Mesothelial cell of epicardium (in vitro differentiated cells): ENCODE measurements around the gene IFT122. TPM values are rescaled to one million over a fixed set of nuclear protein-coding genes. Genes with fewer than 3 reads are reported as not detected.

Source experiments
- DNase-seq, 2 experiments: peaks; one replicate each; pipeline ENCODE4 v3.0.0; 2021; ENCODE audit warnings: low spot score in 2 of 2; ENCODE audit not compliant: unreplicated experiment in 2 of 2
- H3K27ac Mint-ChIP-seq: 2 replicates; pipeline ENCODE4 v1.8.0; 2021; ENCODE audit warnings: mixed read lengths
- H3K27me3 Mint-ChIP-seq: 2 replicates; pipeline ENCODE4 v1.8.0; 2021; ENCODE audit warnings: low read depth, mixed read lengths
- H3K36me3 Mint-ChIP-seq: 2 replicates; pipeline ENCODE4 v1.8.0; 2021; ENCODE audit warnings: mixed read lengths
- H3K4me1 Mint-ChIP-seq: 2 replicates; pipeline ENCODE4 v1.8.0; 2021; ENCODE audit warnings: mixed read lengths
- H3K4me3 Mint-ChIP-seq: 2 replicates; pipeline ENCODE4 v1.8.0; 2021; ENCODE audit warnings: mild to moderate bottlenecking, moderate library complexity, mixed read lengths
- H3K9me3 Mint-ChIP-seq: 2 replicates; pipeline ENCODE4 v1.8.0; 2021; ENCODE audit warnings: mixed read lengths
- total RNA-seq: library from RNA; stranded (reverse); gene quantifications from 3 replicates; pipeline ENCODE4 v1.2.1, GENCODE V29; 2021
- TF ChIP-seq, protein P1 (sequence below): fragments of 200-600 bp; sonication (generic); IDR thresholded peaks from one replicate; pipeline ENCODE4 v1.5.0; 2021; ENCODE audit warnings: antibody characterized with exemption; ENCODE audit not compliant: unreplicated experiment

The IFT122 gene
- total RNA-seq, 1 donor from 2014 or later = 48.0 TPM

GRCh38 chr3:129469026-129469425 is 29.0 kb downstream of the IFT122 start:
- Mint-ChIP-seq H3K9me3 (no peaks in the 10 kb centered on the region), H3K27me3 (no peaks in the 10 kb centered on the region), H3K36me3 (peaks cover 20% of the 10 kb centered on the region), H3K4me3 (no peak overlapping the region), H3K27ac (no peak overlapping the region), H3K4me1 (no peaks in the 10 kb centered on the region)
- TF ChIP-seq, protein P1, sequence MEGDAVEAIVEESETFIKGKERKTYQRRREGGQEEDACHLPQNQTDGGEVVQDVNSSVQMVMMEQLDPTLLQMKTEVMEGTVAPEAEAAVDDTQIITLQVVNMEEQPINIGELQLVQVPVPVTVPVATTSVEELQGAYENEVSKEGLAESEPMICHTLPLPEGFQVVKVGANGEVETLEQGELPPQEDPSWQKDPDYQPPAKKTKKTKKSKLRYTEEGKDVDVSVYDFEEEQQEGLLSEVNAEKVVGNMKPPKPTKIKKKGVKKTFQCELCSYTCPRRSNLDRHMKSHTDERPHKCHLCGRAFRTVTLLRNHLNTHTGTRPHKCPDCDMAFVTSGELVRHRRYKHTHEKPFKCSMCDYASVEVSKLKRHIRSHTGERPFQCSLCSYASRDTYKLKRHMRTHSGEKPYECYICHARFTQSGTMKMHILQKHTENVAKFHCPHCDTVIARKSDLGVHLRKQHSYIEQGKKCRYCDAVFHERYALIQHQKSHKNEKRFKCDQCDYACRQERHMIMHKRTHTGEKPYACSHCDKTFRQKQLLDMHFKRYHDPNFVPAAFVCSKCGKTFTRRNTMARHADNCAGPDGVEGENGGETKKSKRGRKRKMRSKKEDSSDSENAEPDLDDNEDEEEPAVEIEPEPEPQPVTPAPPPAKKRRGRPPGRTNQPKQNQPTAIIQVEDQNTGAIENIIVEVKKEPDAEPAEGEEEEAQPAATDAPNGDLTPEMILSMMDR = no peak
- no peak for DNase-seq

DNA sequence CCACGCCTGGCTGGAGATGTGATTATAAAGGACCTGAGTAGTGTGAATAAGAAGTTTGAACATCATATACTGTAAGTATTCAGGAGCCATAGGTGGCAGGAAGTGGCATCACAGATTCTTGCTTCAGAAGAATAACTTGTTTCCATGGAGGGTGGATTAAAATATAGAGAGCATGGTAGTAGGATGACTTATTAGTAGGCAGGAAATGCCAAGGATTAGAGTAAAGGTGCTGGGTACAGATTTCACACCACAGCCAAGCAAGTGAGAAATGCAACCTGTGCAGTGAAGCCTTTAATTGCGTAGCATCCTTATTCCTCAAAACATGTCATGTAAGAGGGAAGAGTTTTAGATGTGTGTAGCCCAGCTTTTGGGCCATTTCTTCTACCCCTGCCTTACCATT is 30.8 kb downstream of the IFT122 start:
- peaks cover 18% of the 10 kb centered on the region for H3K36me3 Mint-ChIP-seq
- TF ChIP-seq, protein P1 = no peak
- no peak overlapping the region for H3K27ac Mint-ChIP-seq
- H3K4me3 Mint-ChIP-seq = no peak overlapping the region
- H3K9me3 Mint-ChIP-seq = no peaks in the 10 kb centered on the region
- no peaks in the 10 kb centered on the region for H3K4me1 Mint-ChIP-seq
- H3K27me3 Mint-ChIP-seq = no peaks in the 10 kb centered on the region
- DNase-seq = no peak

- H3K27me3 Mint-ChIP-seq = no peaks in the 10 kb centered on the region
- H3K4me3 Mint-ChIP-seq = no peak overlapping the region
- no peak for DNase-seq
- no peaks in the 10 kb centered on the region for H3K4me1 Mint-ChIP-seq
- H3K36me3 Mint-ChIP-seq = peaks cover 34% of the 10 kb centered on the region
- TF ChIP-seq, protein P1 = no peak
- no peaks in the 10 kb centered on the region for H3K9me3 Mint-ChIP-seq
- no peak overlapping the region for H3K27ac Mint-ChIP-seq
Observed at GRCh38 chr3:129473067-129473768, 33.2 kb downstream of the IFT122 start.

DNA sequence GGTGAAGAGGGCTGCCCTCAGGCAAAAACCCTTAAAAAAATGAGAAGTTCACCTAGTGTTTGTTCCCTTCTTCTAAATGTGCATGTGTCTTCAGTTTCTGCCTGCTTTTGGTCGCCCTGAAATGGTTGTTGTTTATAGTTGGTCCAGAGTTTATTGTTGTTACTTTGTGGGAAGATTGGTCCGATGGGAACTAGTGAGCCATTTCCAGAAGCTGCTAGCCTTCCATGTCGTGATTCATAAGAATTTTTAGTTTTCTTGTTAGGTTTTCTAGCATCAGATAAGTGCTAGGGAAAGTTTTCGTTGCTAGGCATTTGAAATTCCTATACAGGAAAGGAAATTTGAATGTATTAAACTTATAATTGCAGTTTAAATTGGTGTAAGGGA is 33.7 kb downstream of the IFT122 start:
- Mint-ChIP-seq H3K27me3 (no peaks in the 10 kb centered on the region), H3K4me3 (no peak overlapping the region), H3K27ac (no peak overlapping the region), H3K4me1 (no peaks in the 10 kb centered on the region), H3K36me3 (peaks cover 34% of the 10 kb centered on the region), H3K9me3 (no peaks in the 10 kb centered on the region)
- DNase-seq = no peak
- TF ChIP-seq, protein P1 = no peak

DNA sequence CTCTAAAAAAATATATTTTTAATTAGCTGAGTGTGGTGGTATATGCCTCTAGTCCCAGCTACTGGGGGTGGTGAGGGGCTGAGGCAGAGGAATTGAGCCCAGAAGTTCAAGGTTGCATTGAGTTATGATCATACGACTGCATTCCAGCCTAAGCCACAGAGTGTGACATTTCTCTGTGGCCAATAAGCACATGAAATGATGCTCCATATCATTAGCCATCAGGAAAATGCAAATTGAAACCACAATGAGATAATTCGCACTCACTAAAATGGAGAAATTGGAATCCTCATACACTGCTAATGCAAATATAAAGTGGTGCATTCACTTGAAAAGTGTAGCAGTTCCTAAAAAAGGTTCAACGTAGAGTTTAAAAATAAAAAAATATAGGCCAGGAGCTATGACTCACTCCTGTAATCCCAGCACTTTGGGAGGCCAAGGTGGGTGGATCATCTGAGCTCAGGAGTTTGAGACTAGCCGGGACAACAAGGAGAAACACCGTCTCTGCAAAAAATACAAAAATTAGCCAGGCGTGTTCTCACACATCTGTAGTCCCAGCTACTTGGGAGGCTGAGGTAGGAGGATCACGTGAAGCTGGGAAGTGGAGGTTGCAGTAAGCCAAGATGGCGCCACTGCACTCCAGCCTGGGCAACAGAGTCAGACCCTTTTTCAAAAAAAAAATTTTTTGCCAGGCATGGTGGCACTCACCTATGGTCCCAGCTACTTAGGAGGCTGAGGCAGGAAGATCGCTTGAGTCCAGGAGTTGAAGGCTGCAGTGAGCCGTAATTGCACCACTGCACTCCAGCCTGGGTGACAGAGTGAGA is 35.2 kb downstream of the IFT122 start:
- TF ChIP-seq, protein P1 = no peak
- Mint-ChIP-seq H3K36me3 (peaks cover 38% of the 10 kb centered on the region), H3K4me1 (peaks cover 1% of the 10 kb centered on the region), H3K27ac (no peak overlapping the region), H3K4me3 (no peak overlapping the region), H3K27me3 (no peaks in the 10 kb centered on the region), H3K9me3 (no peaks in the 10 kb centered on the region)
- DNase-seq = no peak
